ENCODE data around the gene HNRNPH2.

HNRNPH2 gene

DNA sequence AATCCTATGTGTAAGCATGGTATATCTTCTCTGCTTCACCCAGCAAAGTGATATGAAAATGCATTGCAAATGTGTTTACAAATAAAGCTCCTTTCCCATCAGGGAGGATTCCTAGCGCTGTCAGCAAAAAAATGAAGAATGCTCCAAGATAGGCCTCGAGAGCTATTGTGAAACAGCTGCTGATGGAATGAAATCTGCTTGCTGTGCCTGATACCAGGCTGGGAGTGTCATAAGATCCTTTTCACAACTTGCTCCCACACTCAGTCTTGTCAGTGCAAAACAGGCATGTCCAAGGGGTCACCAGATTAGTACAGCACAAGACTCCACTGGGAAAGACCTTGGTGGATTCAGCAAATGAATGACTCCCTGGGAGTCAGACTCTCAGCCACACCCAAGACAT lies 34.1 kb downstream of the HNRNPH2 start:
- Histone ChIP-seq H3K9me3 (ENCODE audit: low read length) (no peaks in the 10 kb centered on the region), H3K9ac (ENCODE audit: low read length) (no peak overlapping the region), H3K27ac (ENCODE audit: low read depth, low read length, poor library complexity, severe bottlenecking) (no peak overlapping the region), H2AFZ (ENCODE audit: low read length) (no peak overlapping the region), H4K20me1 (ENCODE audit: insufficient read depth, low read length) (no peaks in the 10 kb centered on the region), H3K4me1 (ENCODE audit: insufficient read depth, low read length, severe bottlenecking) (no peaks in the 10 kb centered on the region), H3K9me2 (ENCODE audit: low read depth, low read length) (no peaks in the 10 kb centered on the region), H3F3A (ENCODE audit: insufficient read depth, low read length) (no peaks in the 10 kb centered on the region), H3K27me3 (ENCODE audit: insufficient read depth, low read length) (no peaks in the 10 kb centered on the region), H3K4me3 (ENCODE audit: low read depth, low read length, poor library complexity, severe bottlenecking) (no peak overlapping the region), H3K79me2 (ENCODE audit: insufficient read depth, low read length) (no peaks in the 10 kb centered on the region), H3K4me2 (ENCODE audit: low read length) (no peak overlapping the region), H3K36me3 (ENCODE audit: insufficient read depth, low read length) (no peaks in the 10 kb centered on the region)
- TF ChIP-seq EZH2 (IDR thresholded peaks at IDR 0.05; ENCODE audit: borderline replicate concordance, low read length): no peak
- TF ChIP-seq, protein P1, sequence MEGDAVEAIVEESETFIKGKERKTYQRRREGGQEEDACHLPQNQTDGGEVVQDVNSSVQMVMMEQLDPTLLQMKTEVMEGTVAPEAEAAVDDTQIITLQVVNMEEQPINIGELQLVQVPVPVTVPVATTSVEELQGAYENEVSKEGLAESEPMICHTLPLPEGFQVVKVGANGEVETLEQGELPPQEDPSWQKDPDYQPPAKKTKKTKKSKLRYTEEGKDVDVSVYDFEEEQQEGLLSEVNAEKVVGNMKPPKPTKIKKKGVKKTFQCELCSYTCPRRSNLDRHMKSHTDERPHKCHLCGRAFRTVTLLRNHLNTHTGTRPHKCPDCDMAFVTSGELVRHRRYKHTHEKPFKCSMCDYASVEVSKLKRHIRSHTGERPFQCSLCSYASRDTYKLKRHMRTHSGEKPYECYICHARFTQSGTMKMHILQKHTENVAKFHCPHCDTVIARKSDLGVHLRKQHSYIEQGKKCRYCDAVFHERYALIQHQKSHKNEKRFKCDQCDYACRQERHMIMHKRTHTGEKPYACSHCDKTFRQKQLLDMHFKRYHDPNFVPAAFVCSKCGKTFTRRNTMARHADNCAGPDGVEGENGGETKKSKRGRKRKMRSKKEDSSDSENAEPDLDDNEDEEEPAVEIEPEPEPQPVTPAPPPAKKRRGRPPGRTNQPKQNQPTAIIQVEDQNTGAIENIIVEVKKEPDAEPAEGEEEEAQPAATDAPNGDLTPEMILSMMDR (IDR thresholded peaks at IDR 0.05; ENCODE audit: low read length): no peak

DNA sequence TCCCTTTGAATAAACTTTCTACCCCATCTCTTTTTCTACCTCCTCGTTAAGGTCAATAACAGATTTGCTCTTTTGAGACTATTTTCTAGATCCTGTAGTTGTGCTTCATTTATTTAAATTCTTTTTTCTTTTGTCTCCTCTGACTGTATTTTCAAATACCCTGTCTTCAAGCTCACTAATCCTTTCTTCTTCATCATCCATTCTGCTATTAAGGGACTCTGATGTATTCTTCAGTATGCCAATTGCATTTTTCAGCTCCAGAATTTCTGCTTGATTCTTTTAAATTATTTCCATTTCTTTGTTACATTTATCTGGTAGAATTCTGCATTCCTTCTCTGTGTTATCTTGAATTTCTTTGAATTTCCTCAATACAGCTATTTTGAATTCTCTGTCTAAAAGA lies 41.3 kb downstream of the HNRNPH2 start:
- H3K9me3 ChIP-seq (ENCODE audit: low read length): no peaks in the 10 kb centered on the region
- no peaks in the 10 kb centered on the region for H4K20me1 ChIP-seq (ENCODE audit: insufficient read depth, low read length)
- TF ChIP-seq, protein P1 (IDR thresholded peaks at IDR 0.05; ENCODE audit: low read length): no peak
- no peak for TF ChIP-seq EZH2 (IDR thresholded peaks at IDR 0.05; ENCODE audit: borderline replicate concordance, low read length)
- H3K4me2 ChIP-seq (ENCODE audit: low read length): no peak overlapping the region
- no peak overlapping the region for H3K9ac ChIP-seq (ENCODE audit: low read length)
- H3K4me3 ChIP-seq (ENCODE audit: low read depth, low read length, poor library complexity, severe bottlenecking): no peak overlapping the region
- no peak overlapping the region for H3K27ac ChIP-seq (ENCODE audit: low read depth, low read length, poor library complexity, severe bottlenecking)
- H3K79me2 ChIP-seq (ENCODE audit: insufficient read depth, low read length): no peaks in the 10 kb centered on the region
- no peak overlapping the region for H2AFZ ChIP-seq (ENCODE audit: low read length)
- no peaks in the 10 kb centered on the region for H3K9me2 ChIP-seq (ENCODE audit: low read depth, low read length)
- H3K27me3 ChIP-seq (ENCODE audit: insufficient read depth, low read length): no peaks in the 10 kb centered on the region
- no peaks in the 10 kb centered on the region for H3K4me1 ChIP-seq (ENCODE audit: insufficient read depth, low read length, severe bottlenecking)
- H3F3A ChIP-seq (ENCODE audit: insufficient read depth, low read length): no peaks in the 10 kb centered on the region
- no peaks in the 10 kb centered on the region for H3K36me3 ChIP-seq (ENCODE audit: insufficient read depth, low read length)

DNA sequence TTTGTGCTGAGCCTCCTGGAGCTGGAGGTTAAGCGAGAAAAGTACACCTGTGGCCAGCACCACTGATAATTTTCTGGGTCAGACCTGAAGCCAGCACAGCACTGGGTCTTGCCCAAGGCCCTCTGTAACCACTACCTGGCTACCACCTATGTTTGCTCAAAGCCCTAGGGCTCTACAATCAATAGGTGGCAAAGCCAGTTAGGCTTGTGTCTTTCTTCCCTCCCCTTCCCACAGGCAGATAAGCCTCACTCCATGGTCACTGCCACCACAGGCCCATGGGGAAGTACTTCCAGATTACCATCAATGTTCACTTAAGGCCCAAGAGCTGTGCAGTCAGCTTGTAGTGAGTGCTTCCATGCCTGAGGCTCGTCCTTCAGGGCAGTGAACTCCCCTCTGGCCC lies 42.1 kb downstream of the HNRNPH2 start:
- no peak overlapping the region for H3K4me3 ChIP-seq (ENCODE audit: low read depth, low read length, poor library complexity, severe bottlenecking)
- no peak overlapping the region for H3K27ac ChIP-seq (ENCODE audit: low read depth, low read length, poor library complexity, severe bottlenecking)
- H3F3A ChIP-seq (ENCODE audit: insufficient read depth, low read length): no peaks in the 10 kb centered on the region
- no peaks in the 10 kb centered on the region for H3K9me2 ChIP-seq (ENCODE audit: low read depth, low read length)
- no peak overlapping the region for H3K9ac ChIP-seq (ENCODE audit: low read length)
- H3K9me3 ChIP-seq (ENCODE audit: low read length): no peaks in the 10 kb centered on the region
- H3K4me1 ChIP-seq (ENCODE audit: insufficient read depth, low read length, severe bottlenecking): no peaks in the 10 kb centered on the region
- no peaks in the 10 kb centered on the region for H3K36me3 ChIP-seq (ENCODE audit: insufficient read depth, low read length)
- H2AFZ ChIP-seq (ENCODE audit: low read length): no peak overlapping the region
- no peaks in the 10 kb centered on the region for H3K27me3 ChIP-seq (ENCODE audit: insufficient read depth, low read length)
- no peaks in the 10 kb centered on the region for H3K79me2 ChIP-seq (ENCODE audit: insufficient read depth, low read length)
- TF ChIP-seq, protein P1 (IDR thresholded peaks at IDR 0.05; ENCODE audit: low read length): no peak
- no peak for TF ChIP-seq EZH2 (IDR thresholded peaks at IDR 0.05; ENCODE audit: borderline replicate concordance, low read length)
- no peak overlapping the region for H3K4me2 ChIP-seq (ENCODE audit: low read length)
- no peaks in the 10 kb centered on the region for H4K20me1 ChIP-seq (ENCODE audit: insufficient read depth, low read length)
